Astrocyte of the hippocampus (primary cell): ENCODE data around the gene AMPD2.

Source experiments
- DNase-seq: peaks from one replicate; pipeline ENCODE4 v3.0.0; 2011; ENCODE audit warnings: low read depth, low spot score

The AMPD2 gene

DNA sequence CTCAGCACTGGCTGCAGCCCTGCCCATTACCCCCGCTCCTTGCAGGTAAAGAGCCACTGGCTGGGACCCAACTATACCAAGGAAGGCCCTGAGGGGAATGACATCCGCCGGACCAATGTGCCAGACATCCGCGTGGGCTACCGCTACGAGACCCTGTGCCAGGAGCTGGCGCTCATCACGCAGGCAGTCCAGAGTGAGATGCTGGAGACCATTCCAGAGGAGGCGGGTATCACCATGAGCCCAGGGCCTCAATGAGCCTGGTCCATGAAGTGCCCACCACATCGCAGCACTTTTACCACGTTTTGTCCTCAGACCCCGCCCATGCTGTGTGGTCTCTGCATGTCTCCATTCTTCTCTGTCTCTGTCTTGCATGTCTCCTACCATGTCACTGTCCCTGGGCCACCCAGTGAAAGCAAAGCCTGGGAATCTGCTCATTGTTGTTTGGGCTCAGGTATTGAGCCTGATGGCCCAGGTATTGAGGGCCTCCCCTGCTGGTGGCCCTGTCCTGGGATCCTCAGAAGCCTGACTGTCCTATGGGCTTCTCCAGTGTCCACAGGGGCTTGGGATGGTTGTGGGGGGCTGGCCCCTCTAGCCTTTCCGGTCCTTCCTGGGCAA is 11.4 kb downstream of the AMPD2 start:
- no peak for DNase-seq

DNA sequence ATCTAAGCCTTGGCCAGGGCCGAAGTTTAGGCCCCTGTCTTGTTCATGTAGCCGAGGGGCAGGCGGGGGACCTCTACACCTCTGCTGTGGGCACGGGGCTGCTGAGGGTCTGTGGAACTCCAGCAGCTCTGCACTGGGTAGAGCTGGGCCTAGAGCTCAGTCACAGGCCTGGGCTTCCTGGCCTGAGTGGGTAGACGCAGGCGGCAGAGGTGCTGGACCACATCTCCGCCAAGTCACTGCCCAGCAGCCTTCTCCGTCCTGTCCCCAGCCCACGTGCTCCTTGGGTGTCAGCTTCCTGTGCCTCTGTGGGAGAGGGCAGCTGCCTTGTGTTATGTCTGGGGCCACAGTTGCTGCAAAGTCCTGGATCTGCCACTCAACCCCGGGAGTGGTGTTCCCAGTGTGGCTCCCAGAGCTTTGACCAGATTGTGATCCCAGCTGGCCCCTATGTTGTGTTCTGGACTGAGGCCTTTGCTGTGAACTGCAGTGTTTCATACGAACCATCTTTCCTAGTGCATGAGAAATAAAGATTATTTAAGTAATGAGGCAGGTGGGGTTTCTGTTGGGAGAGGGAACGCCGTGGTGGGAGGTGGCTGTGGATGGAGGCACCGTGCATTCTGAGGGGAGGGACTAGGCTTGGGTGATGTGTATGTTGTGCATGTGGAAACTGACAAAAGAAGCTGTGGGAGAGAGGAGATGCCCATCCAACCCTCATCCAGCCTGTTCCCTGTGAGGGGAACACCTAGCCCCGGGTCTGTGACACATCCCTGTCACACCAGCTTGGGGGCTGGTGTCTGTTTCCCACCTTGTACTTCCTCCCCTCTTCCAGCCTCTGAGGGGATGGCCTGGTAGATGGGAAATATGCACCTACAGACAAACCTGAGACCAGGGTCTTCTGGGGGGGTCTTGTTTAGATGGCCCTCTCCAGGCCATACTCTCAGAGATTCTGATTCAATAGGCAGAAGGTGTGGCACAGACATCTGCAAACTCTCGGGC is 12.2 kb downstream of the AMPD2 start:
- no peak for DNase-seq

DNA sequence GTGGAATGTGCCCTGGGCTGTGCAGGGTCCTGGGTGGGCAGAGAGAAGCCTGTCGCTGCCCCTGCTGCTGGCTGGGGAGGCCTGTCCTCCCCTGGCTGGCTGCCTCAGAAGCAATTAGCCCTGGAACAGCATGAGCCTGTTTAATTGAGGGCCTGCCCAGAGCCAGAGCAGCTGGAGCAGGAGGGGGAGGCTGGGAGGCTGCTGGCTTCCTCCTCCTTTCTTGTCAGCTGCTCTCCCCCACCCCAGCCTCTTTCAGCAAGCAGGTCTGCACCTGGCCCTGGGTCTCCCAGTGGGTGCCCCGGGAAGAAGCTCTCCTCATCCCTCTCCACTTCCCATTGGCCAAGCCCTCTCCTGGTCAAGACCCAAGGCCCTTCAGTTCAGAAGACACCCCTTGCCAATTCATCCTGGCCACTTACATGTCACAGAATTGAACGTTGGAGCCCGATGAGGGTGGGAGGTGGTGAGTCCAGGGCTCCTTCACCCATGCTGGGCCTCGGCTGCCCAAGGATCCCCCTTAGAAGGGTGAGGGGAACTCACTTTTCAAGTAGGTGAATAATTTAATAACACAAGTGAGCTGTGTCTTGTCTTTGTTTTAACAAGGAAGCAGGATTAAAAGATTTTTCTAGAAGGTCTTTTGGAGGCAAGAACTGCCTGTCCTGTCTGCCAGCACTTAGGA is 13.2 kb downstream of the AMPD2 start:
- no peak for DNase-seq

DNA sequence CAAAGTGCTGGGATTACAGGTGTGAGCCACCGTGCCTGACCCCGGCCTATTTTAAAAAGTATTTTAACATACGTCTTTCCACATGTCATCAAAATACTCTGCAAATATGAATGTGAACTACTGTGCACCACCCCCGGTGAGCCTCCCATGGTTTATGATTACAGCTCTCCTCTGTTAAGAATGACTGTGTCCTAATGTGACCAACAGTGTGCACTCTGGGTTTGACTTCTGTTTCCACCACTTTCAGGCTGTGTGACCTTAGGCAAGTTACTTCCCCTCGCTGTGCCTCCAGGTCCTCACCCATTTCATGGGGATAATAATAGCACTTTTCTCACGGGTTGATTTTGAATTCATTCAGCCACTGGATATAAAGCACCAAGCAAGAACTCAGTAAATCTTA is 14.7 kb downstream of the AMPD2 start:
- no peak for DNase-seq

DNA sequence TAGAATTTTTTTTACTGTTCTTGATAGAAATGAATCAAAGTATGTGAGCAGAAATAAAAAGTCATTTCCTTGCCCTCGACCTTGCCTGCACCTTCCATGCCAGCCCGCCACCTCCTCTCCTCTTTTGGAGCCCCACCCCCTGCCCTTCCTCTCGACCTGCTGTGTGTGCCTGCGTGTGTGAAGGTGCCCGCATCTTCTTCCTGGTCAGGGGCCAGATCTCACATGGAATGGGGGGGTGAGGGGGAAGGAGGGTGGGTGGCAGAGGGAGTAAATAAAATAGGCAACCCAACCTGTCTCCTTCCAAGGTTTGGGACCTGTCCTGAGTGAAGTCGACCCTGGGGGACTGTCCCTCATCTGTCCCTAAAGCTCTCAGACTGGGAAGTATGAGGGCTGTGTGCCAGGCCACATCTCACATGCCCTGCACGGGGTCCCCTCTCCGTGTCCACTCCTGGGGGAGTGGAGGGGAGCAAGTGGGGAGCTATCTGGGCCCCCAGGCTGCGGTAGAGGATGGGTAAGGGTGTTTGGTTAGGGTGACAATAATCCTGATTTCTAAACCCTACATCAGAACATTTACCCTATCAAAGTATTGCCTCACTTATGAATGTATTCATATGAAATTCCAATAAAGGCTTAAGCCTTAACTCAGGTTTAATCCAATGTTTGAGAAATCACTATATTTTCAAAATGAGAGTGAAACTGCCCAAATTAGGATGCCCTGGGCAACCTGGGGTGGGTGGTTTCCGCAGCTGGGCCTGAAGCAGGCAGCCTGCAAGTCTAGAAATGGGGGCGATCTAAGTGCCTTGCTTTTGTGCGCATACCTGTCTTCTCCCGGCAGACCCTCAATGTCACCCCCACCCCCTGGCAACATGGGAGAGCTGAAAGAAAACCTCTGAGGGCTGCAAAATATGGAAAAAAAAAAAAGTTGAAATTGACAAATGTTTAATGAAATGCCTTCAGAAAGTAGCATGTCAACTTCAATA is 15.4 kb downstream of the AMPD2 start:
- no peak for DNase-seq

DNA sequence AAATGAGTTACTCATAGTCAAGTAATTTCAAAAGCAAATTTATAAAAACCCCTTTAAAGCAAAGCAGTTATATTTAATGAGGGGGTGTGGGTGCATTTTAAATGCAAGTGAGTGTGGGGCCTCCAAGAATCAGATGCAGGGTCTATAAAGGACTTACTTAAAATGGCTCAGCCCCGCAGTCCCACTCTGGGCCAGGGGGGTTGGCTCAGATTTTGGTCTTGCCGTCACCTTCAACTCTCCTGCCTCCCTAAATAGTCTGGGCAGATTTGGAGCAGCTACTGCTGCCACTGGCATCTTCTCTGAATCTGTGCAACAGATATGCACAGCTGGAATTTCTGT is 16.2 kb downstream of the AMPD2 start:
- DNase-seq: no peak

DNA sequence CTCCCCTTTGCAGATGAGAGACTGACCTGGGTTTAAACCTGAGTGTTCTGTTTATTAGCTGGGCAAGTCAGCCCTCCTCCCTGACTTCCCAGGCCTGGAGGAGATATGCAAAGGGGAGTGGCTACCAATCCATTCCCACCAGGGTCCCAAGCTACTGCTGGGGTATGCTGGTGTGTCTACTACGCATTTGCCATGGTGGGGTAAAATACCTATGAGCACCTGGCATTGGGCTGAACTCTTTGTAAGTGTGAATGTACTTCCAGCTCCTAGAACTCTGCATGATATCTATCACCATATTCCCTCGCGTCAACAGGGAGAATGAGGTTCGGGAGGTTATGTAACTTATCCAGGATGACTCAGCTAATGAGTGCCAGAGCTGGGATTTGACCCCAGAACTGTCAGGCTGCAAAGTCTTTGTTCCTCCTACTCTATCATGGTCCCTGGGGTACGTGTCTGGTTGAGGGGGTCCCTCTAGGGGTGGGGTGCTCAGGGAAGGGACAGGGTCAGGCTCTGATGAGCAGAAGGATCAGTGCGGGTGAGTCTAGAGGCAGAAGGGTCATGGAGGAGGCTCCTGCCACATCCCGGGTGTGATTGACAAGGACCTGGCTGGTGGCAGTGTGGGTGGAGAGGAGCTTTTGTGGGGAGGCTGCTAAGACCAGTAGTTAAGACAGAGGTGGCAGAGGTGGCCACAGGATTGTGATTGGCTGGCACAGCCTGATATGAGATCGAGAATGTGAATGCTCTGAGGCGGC is 16.7 kb downstream of the AMPD2 start:
- DNase-seq: no peak

DNA sequence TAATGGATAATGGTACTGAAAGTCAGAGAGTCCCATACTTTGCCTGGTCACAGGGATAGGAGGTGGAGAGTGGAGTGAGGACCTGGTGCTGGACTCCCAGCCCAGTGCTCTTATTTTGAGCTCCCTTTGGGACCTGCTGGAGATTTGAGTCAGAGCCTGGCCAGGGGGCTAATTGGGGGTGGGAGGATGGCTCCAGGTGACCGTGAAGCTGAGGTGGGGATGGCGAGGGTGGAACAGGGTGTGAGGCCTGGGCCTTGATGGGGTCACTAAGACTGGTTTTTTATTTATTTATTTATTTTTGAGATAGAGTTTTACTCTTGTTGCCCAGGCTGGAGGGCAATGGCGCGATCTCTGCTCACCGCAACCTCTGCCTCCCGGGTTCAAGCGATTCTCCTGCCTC is 17.8 kb downstream of the AMPD2 start:
- DNase-seq: no peak

DNA sequence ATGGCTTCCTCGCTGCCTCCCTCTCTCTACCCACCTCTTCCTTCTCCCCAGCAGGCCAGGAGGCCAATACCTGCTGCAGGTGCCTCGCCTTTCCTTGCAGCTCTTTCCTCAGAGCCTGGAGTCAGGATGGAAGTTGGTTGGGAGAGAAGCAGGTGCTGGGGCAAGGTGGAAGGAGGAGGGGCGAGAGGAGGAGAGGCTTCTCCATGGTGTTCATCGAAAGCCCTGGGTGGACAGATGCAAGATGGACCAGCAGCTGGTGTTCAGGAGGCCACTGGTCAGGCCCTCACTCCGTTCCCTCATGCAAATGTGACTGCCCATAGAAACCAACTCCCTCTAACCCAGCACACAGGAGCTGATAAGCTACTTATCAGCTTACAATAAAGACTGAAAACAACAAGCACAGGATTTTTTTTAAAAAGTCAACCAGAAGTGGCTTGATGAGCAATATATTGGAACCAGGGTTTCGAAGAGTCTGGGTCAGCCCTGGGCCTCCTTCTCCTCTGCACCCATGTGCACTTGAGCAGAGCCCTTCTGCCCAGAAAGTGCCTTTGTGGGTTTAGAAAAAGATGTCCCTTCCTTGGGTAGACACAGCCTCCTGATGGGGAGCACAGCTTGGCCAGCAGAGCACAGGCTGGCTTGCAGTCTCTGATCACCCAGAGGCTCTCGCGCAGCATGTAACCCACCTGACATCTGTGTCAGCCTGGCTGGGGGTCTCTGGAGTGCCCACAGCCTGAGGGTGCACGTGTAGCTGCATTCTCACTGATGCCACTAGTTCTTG is 19.6 kb downstream of the AMPD2 start:
- DNase-seq: no peak

DNA sequence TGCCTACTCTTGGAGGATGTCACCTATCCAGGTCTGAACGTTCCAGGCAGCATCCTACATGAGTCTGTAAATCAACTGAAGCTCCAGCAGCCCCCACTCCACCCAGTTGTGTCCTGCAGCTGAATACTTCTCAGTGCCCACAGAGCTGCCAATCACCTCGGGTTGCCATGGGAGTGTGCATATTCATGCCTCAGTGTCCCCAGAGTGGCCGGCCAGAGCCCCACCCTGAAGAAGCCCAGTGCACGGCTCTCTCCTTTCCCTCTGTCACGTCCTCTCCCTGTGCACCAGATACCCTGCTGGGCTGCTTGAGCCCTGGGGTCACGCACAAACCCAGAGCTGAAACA is 20.2 kb downstream of the AMPD2 start:
- no peak for DNase-seq

DNA sequence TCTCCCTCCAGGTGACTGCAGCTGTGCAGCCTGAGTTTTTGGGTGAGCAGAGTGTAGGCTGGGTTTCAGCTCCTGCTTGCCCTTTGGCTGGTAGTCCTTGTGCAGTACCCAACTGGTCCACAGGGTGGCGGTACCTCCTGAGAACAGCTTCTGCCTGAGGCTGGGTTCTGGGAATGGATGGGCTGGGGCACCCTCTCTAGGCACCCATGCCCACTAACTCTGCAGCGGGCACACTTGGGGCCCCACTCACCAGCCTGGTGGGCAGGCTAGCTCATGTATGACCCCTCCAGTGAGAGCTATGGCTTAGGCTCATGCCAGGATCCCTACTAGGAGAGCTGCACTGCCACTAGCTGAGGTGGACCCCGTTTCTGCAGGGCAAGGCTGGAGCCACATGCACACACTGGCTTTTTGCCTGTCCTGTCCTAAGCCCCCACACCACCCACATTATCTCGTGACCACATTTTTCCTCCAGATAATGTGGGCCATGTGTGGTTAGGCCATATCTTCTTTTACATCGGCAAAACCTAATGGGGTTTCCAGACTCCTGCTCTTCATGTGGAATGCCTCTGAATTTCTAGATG is 20.7 kb downstream of the AMPD2 start:
- peak; percentile 81 for DNase-seq

DNA sequence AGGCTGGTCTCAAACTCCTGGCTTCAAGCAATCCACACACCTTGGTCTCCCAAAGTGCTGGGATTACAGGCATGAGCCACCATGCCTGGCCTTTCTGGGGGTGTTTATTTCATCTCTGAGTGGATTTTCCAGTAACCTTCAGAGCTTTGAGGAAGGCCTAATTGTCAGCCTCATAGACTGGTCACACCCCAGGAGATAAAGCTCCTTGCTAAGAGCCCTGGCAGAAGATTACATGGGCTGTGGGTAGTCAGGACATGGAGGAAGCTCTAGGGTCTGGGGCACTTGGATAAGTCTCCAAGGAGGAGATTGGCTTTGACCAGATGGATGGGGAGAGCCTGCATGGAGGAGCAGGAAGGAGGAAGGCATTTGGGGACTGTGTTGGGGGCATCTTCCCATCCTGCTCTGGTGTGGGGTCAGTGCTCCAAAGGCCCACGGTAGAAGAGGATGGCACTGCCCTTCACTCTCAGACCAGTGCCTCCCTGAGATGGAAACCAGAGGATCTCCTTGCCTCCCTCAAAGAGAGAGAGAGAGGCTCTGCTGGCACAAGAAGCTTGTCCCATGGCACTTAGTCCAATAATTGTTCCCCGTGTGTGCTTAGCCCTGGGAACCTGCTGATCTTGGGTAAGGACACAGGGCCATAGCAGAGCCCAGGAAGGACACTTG is 21.6 kb downstream of the AMPD2 start:
- DNase-seq: no peak

DNA sequence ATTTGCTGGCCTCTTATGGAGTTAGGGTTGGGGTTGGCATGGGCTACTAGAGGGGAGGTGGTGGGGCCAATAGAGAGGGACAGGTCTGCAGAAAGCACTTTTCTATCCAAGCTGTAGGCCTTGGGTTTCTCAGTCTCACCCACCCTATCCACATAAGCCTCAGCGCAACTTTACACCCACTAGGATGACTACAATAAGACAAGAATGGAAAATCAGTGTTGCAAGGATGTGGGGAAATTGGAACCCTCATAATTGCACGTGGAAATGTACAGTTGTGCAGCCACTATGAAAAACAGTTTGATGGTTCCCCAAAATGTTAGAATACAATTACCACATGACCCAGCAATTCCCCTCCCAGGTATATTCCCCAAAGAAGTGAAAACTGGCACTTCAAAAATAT is 22.2 kb downstream of the AMPD2 start:
- no peak for DNase-seq

DNA sequence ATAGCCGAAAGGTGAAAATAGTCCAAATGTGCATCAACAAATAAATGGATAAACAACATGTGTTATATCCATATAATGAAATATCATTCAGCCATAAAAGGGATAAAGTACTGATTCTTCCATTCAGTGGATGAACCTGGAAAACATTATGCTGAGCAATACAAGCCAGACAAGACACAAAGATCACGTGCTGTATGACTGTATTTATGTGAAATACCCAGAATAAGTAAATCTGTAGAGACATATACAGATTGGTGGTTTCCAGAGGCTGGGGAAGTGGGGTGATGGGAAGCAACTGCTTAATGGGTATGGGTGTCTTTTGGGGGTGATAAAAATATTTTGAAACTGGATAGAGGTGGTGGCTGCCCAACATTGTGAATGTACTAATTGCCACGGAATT is 23.0 kb downstream of the AMPD2 start:
- DNase-seq: no peak

DNA sequence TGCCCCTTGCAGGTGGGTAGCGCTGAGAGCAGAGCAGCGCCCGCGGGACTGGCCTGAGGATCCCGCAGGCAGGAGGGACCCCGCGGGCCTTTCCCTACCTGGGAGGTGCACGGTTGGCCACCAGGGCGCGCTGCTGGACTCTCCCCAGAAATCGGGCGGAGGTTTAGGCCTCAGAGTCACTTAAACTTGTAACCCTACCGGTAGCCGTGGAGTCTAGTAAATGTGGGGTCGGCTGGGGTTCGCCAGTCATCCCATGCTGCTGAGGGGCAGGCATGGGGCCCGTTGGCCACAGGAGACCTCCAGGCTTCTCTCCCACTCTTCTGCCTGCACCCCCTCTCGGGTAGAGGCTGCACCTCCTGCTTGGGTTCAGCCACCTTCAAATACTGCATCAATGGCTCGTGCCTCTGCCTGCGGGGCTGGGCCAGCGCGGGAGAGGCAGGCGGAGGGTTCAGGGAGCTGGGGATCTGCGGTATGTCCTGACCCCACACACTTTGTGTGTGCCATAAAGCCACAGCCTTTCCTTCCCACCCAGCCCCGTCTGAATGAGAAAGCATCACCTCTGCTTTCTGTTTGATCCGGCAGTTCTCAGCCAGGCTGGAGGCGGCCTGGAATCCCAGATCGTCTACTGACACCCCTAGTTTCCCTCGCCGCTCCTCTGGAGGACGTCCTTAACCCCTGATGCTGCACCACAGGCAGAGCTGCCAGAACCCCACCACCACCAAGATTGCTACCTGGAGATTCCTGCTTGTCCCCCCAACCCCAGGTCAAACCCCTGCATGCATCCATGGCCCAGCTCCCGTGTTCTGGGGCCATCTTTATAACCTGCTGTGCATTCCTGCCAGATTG is 24.0 kb downstream of the AMPD2 start:
- peak; percentile 87 for DNase-seq

DNA sequence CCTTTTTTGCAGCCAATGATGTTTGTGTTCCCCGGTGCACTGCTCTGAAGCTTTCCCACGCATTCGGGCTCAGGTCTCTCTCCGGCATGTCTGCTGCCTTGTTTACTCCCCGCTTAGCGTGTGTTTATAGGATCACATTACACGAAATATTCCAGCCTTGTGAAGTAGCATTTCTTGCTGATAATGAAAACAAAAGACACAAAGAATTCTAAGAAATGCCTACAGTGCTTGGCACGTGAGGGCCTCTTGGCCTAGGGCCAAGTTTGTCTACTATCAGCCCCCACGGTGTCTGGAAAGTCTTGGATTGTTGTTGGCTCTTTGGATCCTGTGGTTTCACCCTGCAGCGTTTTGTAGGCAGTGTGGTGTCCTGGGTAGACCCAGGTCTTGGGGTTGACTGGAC is 25.0 kb downstream of the AMPD2 start:
- no peak for DNase-seq

DNA sequence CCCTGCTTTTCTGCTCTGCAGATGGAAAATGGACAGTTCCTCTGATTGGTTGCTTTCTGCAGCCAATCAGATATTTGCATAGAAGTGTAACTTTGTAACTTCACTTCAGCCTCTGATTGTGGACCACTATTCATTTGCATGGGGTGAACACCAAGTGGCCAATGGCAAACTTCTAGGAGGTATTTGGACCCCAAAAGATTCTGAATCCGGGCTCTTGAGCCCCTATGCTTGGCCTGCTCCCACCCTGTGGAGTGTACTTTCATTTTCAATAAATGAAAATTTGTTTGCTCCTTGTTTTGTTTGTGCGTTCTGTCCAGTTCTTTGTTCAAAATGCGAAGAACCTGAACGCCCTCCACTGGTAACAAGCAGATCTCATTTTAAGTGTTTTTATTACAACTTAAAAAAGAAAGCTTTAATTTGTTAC is 29.9 kb downstream of the AMPD2 start:
- no peak for DNase-seq

DNA sequence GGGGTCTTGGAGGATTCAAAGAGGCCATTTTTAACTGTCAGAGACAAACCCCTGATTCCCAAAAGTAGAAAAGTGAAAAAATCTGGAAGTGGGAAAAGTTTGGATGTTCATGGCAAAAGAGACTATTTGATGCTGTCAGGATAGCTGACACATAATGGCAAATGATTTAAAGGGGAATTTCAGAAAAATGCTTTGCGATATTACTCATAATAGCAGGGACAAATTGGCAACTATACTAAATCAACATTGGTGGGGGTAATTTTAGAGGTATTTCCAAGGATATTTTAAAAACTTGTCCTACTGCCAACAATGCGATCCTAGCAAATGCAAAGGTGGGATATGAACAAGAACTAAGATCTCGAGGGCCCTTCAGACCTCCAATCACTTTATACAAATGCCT is 31.0 kb downstream of the AMPD2 start:
- no peak for DNase-seq
